HepG2 (cell line): Measurements from ENCODE around the gene FXYD6. TPM values are rescaled to one million over a fixed set of nuclear protein-coding genes. Genes with fewer than 3 reads are reported as not detected.

Experiments
- ATAC-seq: fragments of 200-7000 bp; cut with Tn5 transposase; 3 replicates; pipeline ENCODE4 v1.9.1; 2020; ENCODE audit warnings: mild to moderate bottlenecking, moderate library complexity
- BruUV-seq: library from RNA; stranded (reverse); fragments of 400-500 nt; replicated peaks from 2 replicates; lab custom pipeline; 2021; lab: Mats Ljungman, UMichigan
- CTCF ChIA-PET: fragments of 300-600 bp; formaldehyde crosslinking; extraction: SDS; loops from one replicate; lab custom pipeline; 2021; ENCODE audit warnings: low total read pairs, inconsistent platforms, low intra/inter-chr PET ratio; lab: Yijun Ruan, JAX
- POLR2A ChIA-PET: fragments of 350-600 bp; sonication (Branson Sonifier 250); formaldehyde crosslinking; loops from one replicate; lab custom pipeline; 2020; ENCODE audit warnings: antibody characterized with exemption, inconsistent platforms; lab: Yijun Ruan, JAX
- DNase-seq: peaks from one replicate; pipeline ENCODE4 v3.0.0-alpha.2; 2015; ENCODE audit warnings: low spot score
- FAIRE-seq: peaks from 3 replicates; lab custom pipeline; 2011; peaks lifted over from hg19 to GRCh38; lab: Jason Lieb, UNC
- H2AFZ ChIP-seq: one replicate; pipeline ENCODE4 v1.6.1; 2011; ENCODE audit warnings: low read length, inconsistent platforms
- H3K27ac ChIP-seq: fragments of 300-600 bp; 3 replicates; pipeline ENCODE4 v1.8.0; 2011; ENCODE audit warnings: mixed run types, mild to moderate bottlenecking, mixed read lengths, low read length, inconsistent platforms; ENCODE audit not compliant: insufficient read depth; ENCODE audit errors: extremely low read length
- H3K27me3 ChIP-seq, 2 experiments: fragments of 200-600 bp in 1 of 2; 2 replicates in 1 of 2; 3 replicates in 1 of 2; pipeline versions ENCODE4 v1.6.0 to v1.8.0; 2011; ENCODE audit warnings: low read length in 2 of 2, mild to moderate bottlenecking in 2 of 2, moderate library complexity in 2 of 2, inconsistent platforms in 1 of 2; ENCODE audit not compliant: insufficient read depth in 2 of 2, control insufficient read depth in 1 of 2
- H3K36me3 ChIP-seq, 2 experiments: fragments of 200-600 bp in 1 of 2; replicated peaks in 1 of 2; 2 replicates in 1 of 2; 3 replicates in 1 of 2; pipeline versions ENCODE4 v1.5.1 to v1.8.0; 2011; ENCODE audit warnings: low read length in 2 of 2, inconsistent platforms in 1 of 2; ENCODE audit not compliant: insufficient read depth in 2 of 2, control insufficient read depth in 1 of 2
- H3K4me1 ChIP-seq: 2 replicates; pipeline ENCODE4 v1.5.1; 2012; ENCODE audit warnings: low read length, inconsistent platforms; ENCODE audit not compliant: insufficient read depth
- H3K4me2 ChIP-seq: 2 replicates; pipeline ENCODE4 v1.6.0; 2011; ENCODE audit warnings: low read depth, low read length, inconsistent platforms
- H3K4me3 ChIP-seq, 3 experiments: fragments of 200-600 bp in 1 of 3; sonication (generic), shearing (Covaris generic) in 1 of 3; replicated peaks in 1 of 3; 2 replicates each; pipeline ENCODE4 v1.5.1; 2011 to 2016; ENCODE audit warnings: low read length in 3 of 3, inconsistent platforms in 2 of 3, low read depth in 2 of 3, mild to moderate bottlenecking in 2 of 3, control low read depth in 1 of 3, mixed read lengths in 1 of 3; ENCODE audit not compliant: insufficient read depth in 1 of 3
- H3K79me2 ChIP-seq: one replicate; pipeline ENCODE4 v1.6.1; 2011; ENCODE audit warnings: low read length, inconsistent platforms; ENCODE audit not compliant: insufficient read depth
- H3K9ac ChIP-seq: 2 replicates; pipeline ENCODE4 v1.6.0; 2011; ENCODE audit warnings: mild to moderate bottlenecking, low read depth, low read length, inconsistent platforms; ENCODE audit not compliant: insufficient read depth
- H3K9me3 ChIP-seq: 2 replicates; pipeline ENCODE4 v1.5.1; 2012; ENCODE audit warnings: mild to moderate bottlenecking, low read length
- H4K20me1 ChIP-seq: 2 replicates; pipeline ENCODE4 v1.6.0; 2011; ENCODE audit warnings: inconsistent platforms, mild to moderate bottlenecking, low read length, moderate library complexity; ENCODE audit not compliant: insufficient read depth
- ARHGAP35 ChIP-seq: sonication (generic); formaldehyde crosslinking; IDR thresholded peaks from 2 replicates; pipeline ENCODE4 v1.9.0; 2022; ENCODE audit warnings: mild to moderate bottlenecking, inconsistent platforms, moderate library complexity, missing genetic modification reagents, borderline replicate concordance
- BRD4 ChIP-seq: sonication (generic); formaldehyde crosslinking; IDR thresholded peaks from 2 replicates; pipeline ENCODE4 v1.4.0; 2020; ENCODE audit warnings: missing genetic modification reagents
- GABPB1 ChIP-seq: IDR thresholded peaks from 2 replicates; pipeline ENCODE4 v1.6.1; 2016; ENCODE audit warnings: mild to moderate bottlenecking, missing genetic modification reagents, moderate library complexity, missing compliant biosample characterization
- HNRNPH1 ChIP-seq: fragments of 200-400 bp; formaldehyde crosslinking; optimal IDR thresholded peaks from 2 replicates; pipeline ENCODE3; 2017; ENCODE audit warnings: mild to moderate bottlenecking, low read depth, low read length
- NR2F6 ChIP-seq, 2 experiments: IDR thresholded peaks; 2 replicates each; pipeline ENCODE4 v1.6.1; 2016; ENCODE audit warnings: antibody characterized with exemption in 1 of 2, mild to moderate bottlenecking in 1 of 2
- SCMH1 ChIP-seq: sonication (generic); formaldehyde crosslinking; IDR thresholded peaks from 2 replicates; pipeline ENCODE4 v1.9.0; 2021; ENCODE audit warnings: missing genetic modification reagents, mild to moderate bottlenecking, borderline replicate concordance
- SOX13 ChIP-seq, 3 experiments: fragments of 450-650 bp in 1 of 3; sonication (generic) in 1 of 3; formaldehyde crosslinking in 1 of 3; IDR thresholded peaks in 2 of 3; conservative IDR thresholded peaks in 1 of 3; 2 replicates each; pipeline versions ENCODE4 v1.5.0 to v1.6.1; 2016 to 2020; ENCODE audit warnings: antibody characterized with exemption in 1 of 3, mild to moderate bottlenecking in 1 of 3, missing compliant biosample characterization in 1 of 3, missing genetic modification reagents in 1 of 3, moderate library complexity in 1 of 3
- SOX5 ChIP-seq: IDR thresholded peaks from 2 replicates; pipeline ENCODE4 v1.6.1; 2016; ENCODE audit warnings: borderline replicate concordance
- ZFP82 ChIP-seq: sonication (generic); formaldehyde crosslinking; IDR thresholded peaks from 2 replicates; pipeline ENCODE4 v1.5.1; 2020; ENCODE audit warnings: mild to moderate bottlenecking, missing genetic modification reagents, borderline replicate concordance
- WGBS: methylation state at CpG from one replicate; pipeline ENCODE4 v1.1.6; 2017; ENCODE audit warnings: low lambda C conversion rate; 5-methylcytosine and 5-hydroxymethylcytosine counted together
- in situ Hi-C: cut with HindIII; loops from 2 replicates; pipeline ENCODE4 v1.10.0; 2017; ENCODE audit warnings: low pct_unique_long_range_greater_than_20kb; ENCODE audit not compliant: extremely low pct_ligation_motif_present
- intact Hi-C: fragments of 100-400 bp; cut with micrococcal nuclease; formaldehyde crosslinking; loops from one replicate; pipeline ENCODE4 v1.10.0; 2022; ENCODE audit not compliant: unreplicated experiment
- polyA plus RNA-seq, 8 experiments: library from polyadenylated mRNA; depleted of rRNA in 3 of 8; stranded (reverse) in 7 of 8; unstranded in 1 of 8; fragments of >200 nt; fragmentation: Illumina TruSeq in 4 of 8; extraction: Trizol in 4 of 8; gene quantifications; 2 replicates each; pipeline versions ENCODE4 v1.2.1 to v1.2.3, GENCODE V29; 2011 to 2016; ENCODE audit warnings: low read depth in 4 of 8, missing spikeins in 1 of 8, mixed read lengths in 1 of 8; ENCODE audit not compliant: insufficient read depth in 1 of 8
- total RNA-seq, 5 experiments: library from RNA; depleted of rRNA; stranded (reverse); fragments of >200 nt; fragmentation: Illumina TruSeq; extraction: Trizol; gene quantifications; 2 replicates each; pipeline ENCODE4 v1.2.3, GENCODE V29; 2016; ENCODE audit warnings: low read depth in 1 of 5
- TF ChIP-seq, protein P1 (sequence below): sonication (generic); formaldehyde crosslinking; IDR thresholded peaks from 2 replicates; pipeline ENCODE4 v1.8.0; 2022; ENCODE audit warnings: missing genetic modification reagents, mild to moderate bottlenecking, borderline replicate concordance
- TF ChIP-seq, protein P2 (sequence below): sonication (generic); formaldehyde crosslinking; IDR thresholded peaks from 2 replicates; pipeline ENCODE4 v1.5.0; 2020; ENCODE audit warnings: missing genetic modification reagents
- TF ChIP-seq, protein P3 (sequence below): sonication (generic); formaldehyde crosslinking; IDR thresholded peaks from 2 replicates; pipeline ENCODE4 v1.4.0; 2020; ENCODE audit warnings: missing genetic modification reagents, mild to moderate bottlenecking, borderline replicate concordance

FXYD6 gene
- total and polyA plus RNA-seq, 2 of the 13 experiments (the other 11 are each of a cell fraction or from before 2014, with no cell fraction given): not detected

DNA sequence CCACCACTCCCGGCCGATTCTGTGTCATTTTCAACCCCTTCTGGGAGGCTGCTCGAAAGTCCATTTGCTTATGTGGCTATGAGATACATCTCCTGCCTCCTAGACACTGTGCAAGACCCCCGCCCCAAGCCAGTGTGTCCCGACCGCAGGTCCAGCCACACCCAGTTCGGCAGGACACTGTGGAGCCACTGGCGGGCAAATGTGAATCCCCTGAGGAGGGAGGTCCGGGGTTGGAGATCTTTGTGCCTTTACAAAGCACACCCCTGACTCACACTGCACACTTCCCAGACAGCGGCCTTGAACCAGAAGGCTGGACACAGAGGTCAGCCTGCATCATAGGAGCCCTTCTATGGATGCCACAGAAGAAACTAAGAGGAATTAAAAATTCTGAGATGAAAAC, 17.4 kb downstream of the FXYD6 start:
- TF ChIP-seq GABPB1 (CRISPR knock-in tag) (no peak), NR2F6 (IDR thresholded peaks at IDR 0.05) (no peak), NR2F6 (CRISPR knock-in tag; IDR thresholded peaks at IDR 0.05) (0 out of 2 replicates have a peak, but pooled peaks have one; percentile 11)
- peak; percentile 61; the same call in 2 of the 3 replicates for ATAC-seq
- H4K20me1 ChIP-seq: no peaks in the 10 kb centered on the region
- no peak overlapping the region for H2AFZ ChIP-seq
- ChIA-PET POLR2A (no interaction called here), CTCF (no interaction called here)
- in situ Hi-C loops: no loop called here
- H3K4me2 ChIP-seq: no peak overlapping the region
- no peaks in the 10 kb centered on the region for H3K9me3 ChIP-seq
- peaks cover 5 to 62% of the 10 kb centered on the region in 2 experiments; a peak in 4 of 5 replicates for H3K27me3 ChIP-seq
- intact Hi-C loops: no loop called here
- no peak for FAIRE-seq
- 25% methylated on average over 5 of the region's 10 CpGs for WGBS
- no peak for DNase-seq
- BruUV-seq: no TSS peak
- H3K4me1 ChIP-seq: no peaks in the 10 kb centered on the region
- H3K4me3 ChIP-seq: no peak overlapping the region
- H3K79me2 ChIP-seq: no peaks in the 10 kb centered on the region
- no peak overlapping the region for H3K9ac ChIP-seq
- H3K36me3 ChIP-seq: no peaks in the 10 kb centered on the region
- no peak overlapping the region for H3K27ac ChIP-seq

DNA sequence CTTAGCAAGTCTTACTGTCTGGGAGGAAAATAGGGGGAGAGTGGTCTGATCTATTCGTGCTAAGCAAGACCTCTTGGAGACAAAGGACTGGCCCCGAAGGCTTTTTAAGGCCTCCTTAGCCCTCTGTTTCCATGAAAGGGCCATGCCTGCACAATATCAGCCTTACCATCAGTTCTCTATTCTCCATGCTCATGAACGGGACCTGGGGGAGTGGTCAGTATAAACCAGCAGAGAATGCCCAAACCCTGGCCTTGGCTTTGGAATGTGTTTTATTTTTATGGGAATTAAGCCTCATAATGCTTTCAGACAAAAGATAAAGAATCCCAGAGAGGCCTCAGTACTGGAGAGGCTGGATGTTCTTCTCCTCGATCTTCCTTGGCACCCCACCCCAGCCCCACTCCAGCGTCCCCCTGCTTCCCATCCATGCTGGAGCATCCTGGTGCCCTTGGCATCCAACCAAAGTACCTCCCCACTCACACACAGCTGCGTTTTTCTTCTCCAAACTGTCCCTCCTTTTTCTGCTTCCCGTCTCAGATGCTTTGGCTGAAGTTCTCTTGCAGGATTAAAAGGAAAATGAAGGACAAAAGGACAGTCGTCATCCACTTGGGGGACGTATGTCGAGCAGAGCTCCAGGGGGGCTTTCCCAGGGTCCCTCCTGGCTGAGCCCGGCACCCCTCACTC, 18.6 kb downstream of the FXYD6 start:
- Histone ChIP-seq H3K9ac (no peak overlapping the region), H3K4me3 (no peak overlapping the region), H2AFZ (no peak overlapping the region), H3K27ac (no peak overlapping the region), H3K9me3 (no peaks in the 10 kb centered on the region), H4K20me1 (no peaks in the 10 kb centered on the region), H3K79me2 (no peaks in the 10 kb centered on the region), H3K4me2 (no peak overlapping the region), H3K27me3 (peaks cover 5 to 68% of the 10 kb centered on the region in 2 experiments; a peak in 4 of 5 replicates), H3K36me3 (no peaks in the 10 kb centered on the region), H3K4me1 (no peaks in the 10 kb centered on the region)
- no peak for FAIRE-seq
- ATAC-seq: no peak
- ChIA-PET CTCF (no interaction called here), POLR2A (no interaction called here)
- intact Hi-C loops: no loop called here
- in situ Hi-C loops: no loop called here
- no peak for DNase-seq
- WGBS: 3% methylated on average over 11 of the region's 11 CpGs
- BruUV-seq: no TSS peak
- no peak for TF ChIP-seq SOX13 (IDR thresholded peaks at IDR 0.05)
- no peak for TF ChIP-seq SOX13 (CRISPR knock-in tag; conservative IDR thresholded peaks at IDR 0.05 in 1 of 2, IDR thresholded peaks at IDR 0.05 in 1 of 2)
- TF ChIP-seq SCMH1 (CRISPR knock-in tag): no peak
- no peak for TF ChIP-seq SOX5 (CRISPR knock-in tag)
- TF ChIP-seq ZFP82 (CRISPR knock-in tag): no peak
- TF ChIP-seq, protein P1, sequence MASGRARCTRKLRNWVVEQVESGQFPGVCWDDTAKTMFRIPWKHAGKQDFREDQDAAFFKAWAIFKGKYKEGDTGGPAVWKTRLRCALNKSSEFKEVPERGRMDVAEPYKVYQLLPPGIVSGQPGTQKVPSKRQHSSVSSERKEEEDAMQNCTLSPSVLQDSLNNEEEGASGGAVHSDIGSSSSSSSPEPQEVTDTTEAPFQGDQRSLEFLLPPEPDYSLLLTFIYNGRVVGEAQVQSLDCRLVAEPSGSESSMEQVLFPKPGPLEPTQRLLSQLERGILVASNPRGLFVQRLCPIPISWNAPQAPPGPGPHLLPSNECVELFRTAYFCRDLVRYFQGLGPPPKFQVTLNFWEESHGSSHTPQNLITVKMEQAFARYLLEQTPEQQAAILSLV (CRISPR knock-in tag): no peak
- TF ChIP-seq, protein P2, sequence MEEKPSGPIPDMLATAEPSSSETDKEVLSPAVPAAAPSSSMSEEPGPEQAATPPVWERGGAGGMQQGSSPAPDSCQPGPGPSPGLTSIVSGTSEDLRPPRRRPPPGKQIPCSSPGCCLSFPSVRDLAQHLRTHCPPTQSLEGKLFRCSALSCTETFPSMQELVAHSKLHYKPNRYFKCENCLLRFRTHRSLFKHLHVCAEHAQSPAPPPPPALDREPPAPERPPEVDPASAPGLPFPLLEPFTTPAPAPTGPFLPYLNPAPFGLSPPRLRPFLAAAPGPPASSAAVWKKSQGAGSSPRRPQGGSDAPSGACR (CRISPR knock-in tag): no peak
- no peak for TF ChIP-seq BRD4 (CRISPR knock-in tag)
- TF ChIP-seq ARHGAP35 (CRISPR knock-in tag): no peak
- TF ChIP-seq HNRNPH1: no peak
- TF ChIP-seq, protein P3, sequence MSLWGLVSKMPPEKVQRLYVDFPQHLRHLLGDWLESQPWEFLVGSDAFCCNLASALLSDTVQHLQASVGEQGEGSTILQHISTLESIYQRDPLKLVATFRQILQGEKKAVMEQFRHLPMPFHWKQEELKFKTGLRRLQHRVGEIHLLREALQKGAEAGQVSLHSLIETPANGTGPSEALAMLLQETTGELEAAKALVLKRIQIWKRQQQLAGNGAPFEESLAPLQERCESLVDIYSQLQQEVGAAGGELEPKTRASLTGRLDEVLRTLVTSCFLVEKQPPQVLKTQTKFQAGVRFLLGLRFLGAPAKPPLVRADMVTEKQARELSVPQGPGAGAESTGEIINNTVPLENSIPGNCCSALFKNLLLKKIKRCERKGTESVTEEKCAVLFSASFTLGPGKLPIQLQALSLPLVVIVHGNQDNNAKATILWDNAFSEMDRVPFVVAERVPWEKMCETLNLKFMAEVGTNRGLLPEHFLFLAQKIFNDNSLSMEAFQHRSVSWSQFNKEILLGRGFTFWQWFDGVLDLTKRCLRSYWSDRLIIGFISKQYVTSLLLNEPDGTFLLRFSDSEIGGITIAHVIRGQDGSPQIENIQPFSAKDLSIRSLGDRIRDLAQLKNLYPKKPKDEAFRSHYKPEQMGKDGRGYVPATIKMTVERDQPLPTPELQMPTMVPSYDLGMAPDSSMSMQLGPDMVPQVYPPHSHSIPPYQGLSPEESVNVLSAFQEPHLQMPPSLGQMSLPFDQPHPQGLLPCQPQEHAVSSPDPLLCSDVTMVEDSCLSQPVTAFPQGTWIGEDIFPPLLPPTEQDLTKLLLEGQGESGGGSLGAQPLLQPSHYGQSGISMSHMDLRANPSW (CRISPR knock-in tag): no peak
